Fibroblast of skin of back (primary cell): Measurements from ENCODE around the gene OIP5.
"Not testable (repeated sequence)": the region's sequence is repeated elsewhere in the genome, so short reads cannot be mapped to it uniquely, and the experiment has no call there.

Experiments
- DNase-seq: peaks from one replicate; pipeline ENCODE4 v3.0.0-alpha.2; 2013

Gene OIP5

GRCh38 chr15:41301587-41301986, 30.8 kb downstream of the OIP5 start:
- DNase-seq = no peak

GRCh38 chr15:41301139-41301538, 31.3 kb downstream of the OIP5 start:
- DNase-seq = not testable (repeated sequence)

- DNase-seq = no peak
These were observed 39.9 kb downstream of the OIP5 start for GRCh38 chr15:41292521-41292920.

- no peak for DNase-seq
These were observed 41.2 kb downstream of the OIP5 start for GRCh38 chr15:41291065-41291631.

GRCh38 chr15:41289953-41290352, 42.4 kb downstream of the OIP5 start:
- DNase-seq = no peak

GRCh38 chr15:41288464-41288863, 43.9 kb downstream of the OIP5 start:
- no peak for DNase-seq

- peak; percentile 51 for DNase-seq
These were observed 45.6 kb downstream of the OIP5 start for GRCh38 chr15:41286665-41287333.

GRCh38 chr15:41285285-41285684, 47.1 kb downstream of the OIP5 start:
- DNase-seq = no peak

GRCh38 chr15:41284427-41285177, 47.8 kb downstream of the OIP5 start:
- DNase-seq = peak; percentile 12

- peak; percentile 100 for DNase-seq
These were observed 48.6 kb downstream of the OIP5 start for GRCh38 chr15:41283653-41284426.

- not testable (repeated sequence) for DNase-seq
These were observed 49.3 kb downstream of the OIP5 start for GRCh38 chr15:41282980-41283652.

GRCh38 chr15:41282436-41282835, 50.0 kb downstream of the OIP5 start:
- DNase-seq = not testable (repeated sequence)

- DNase-seq = peak; percentile 84
These were observed 51.2 kb downstream of the OIP5 start for GRCh38 chr15:41281236-41281635.

GRCh38 chr15:41279535-41280283, 52.7 kb downstream of the OIP5 start:
- DNase-seq = no peak

GRCh38 chr15:41278319-41278718, 54.1 kb downstream of the OIP5 start:
- no peak for DNase-seq

GRCh38 chr15:41276831-41277230, 55.6 kb downstream of the OIP5 start:
- no peak for DNase-seq

- no peak for DNase-seq
These were observed 62.5 kb downstream of the OIP5 start for GRCh38 chr15:41269887-41270286.

GRCh38 chr15:41263891-41264351, 68.5 kb downstream of the OIP5 start:
- no peak for DNase-seq

- DNase-seq = no peak
These were observed 69.8 kb downstream of the OIP5 start for GRCh38 chr15:41262571-41262970.

- DNase-seq = not testable (repeated sequence)
These were observed 71.5 kb downstream of the OIP5 start for GRCh38 chr15:41260924-41261323.

- no peak for DNase-seq
These were observed 72.7 kb downstream of the OIP5 start for GRCh38 chr15:41259546-41260189.
